GM13977 (cell line): Measurements from ENCODE around the gene HSPD1.
"Not testable (repeated sequence)": the region's sequence is repeated elsewhere in the genome, so short reads cannot be mapped to it uniquely, and the experiment has no call there.

Experiments
- DNase-seq: peaks from one replicate; pipeline ENCODE4 v3.0.0; 2012; ENCODE audit warnings: low spot score
- CTCF ChIP-seq: IDR thresholded peaks from 2 replicates; pipeline ENCODE4 v1.5.1; 2012; ENCODE audit warnings: mild to moderate bottlenecking, control low read depth; ENCODE audit not compliant: insufficient read depth; ENCODE audit errors: extremely low read depth, missing control alignments
- in situ Hi-C: fragments of 300-500 bp; cut with MboI; formaldehyde crosslinking; loops from one replicate; pipeline ENCODE4 v1.12.0; 2022; ENCODE audit warnings: low sequenced_read_pairs, low pct_unique_long_range_greater_than_20kb, mixed read lengths, inconsistent platforms; ENCODE audit not compliant: unreplicated experiment

HSPD1 gene

GRCh38 chr2:197455428-197455827 lies 44.2 kb downstream of the HSPD1 start:
- in situ Hi-C loops, result no loop called here
- TF ChIP-seq CTCF, result no peak
- DNase-seq, result no peak

GRCh38 chr2:197454923-197455322 lies 44.7 kb downstream of the HSPD1 start:
- DNase-seq, result no peak
- in situ Hi-C loops, result no loop called here
- TF ChIP-seq CTCF, result no peak

GRCh38 chr2:197453914-197454398 lies 45.7 kb downstream of the HSPD1 start:
- peak; percentile 68 for DNase-seq
- no peak for TF ChIP-seq CTCF
- in situ Hi-C loops, result no loop called here

- TF ChIP-seq CTCF, result peak; percentile 30
- in situ Hi-C loops, result no loop called here
- DNase-seq, result peak; percentile 96
Observed at GRCh38 chr2:197453123-197453913, 46.3 kb downstream of the HSPD1 start, which contains the start of gene COQ10B. TSS of gene COQ10B (plus strand) at chr2:197453552. CDS start at chr2:197453561, 9 bp downstream.

- in situ Hi-C loops, result no loop called here
- no peak for TF ChIP-seq CTCF
- DNase-seq, result no peak
Observed at GRCh38 chr2:197452754-197453122, 46.9 kb downstream of the HSPD1 start.

- in situ Hi-C loops, DNase-seq: not testable (repeated sequence)
Observed at GRCh38 chr2:197450935-197451358, 48.7 kb downstream of the HSPD1 start.

- in situ Hi-C loops, result no loop called here
Observed at GRCh38 chr2:197450465-197450864, 49.2 kb downstream of the HSPD1 start.

More at GRCh38 chr2:197450465-197450864, 49.2 kb downstream of the HSPD1 start:
- no peak for DNase-seq
- TF ChIP-seq CTCF, result no peak
